Neutrophil (primary cell): Measurements from ENCODE around the gene SH3GL1.

ENCODE experiments used
- H3K27ac ChIP-seq: fragments of 200-600 bp; sonication (generic); 2 replicates; pipeline ENCODE4 v1.5.1; 2016; ENCODE audit warnings: mild to moderate bottlenecking, moderate library complexity
- H3K27me3 ChIP-seq: fragments of 200-600 bp; sonication (generic); 2 replicates; pipeline ENCODE4 v1.6.0; 2016; ENCODE audit warnings: mild to moderate bottlenecking
- H3K36me3 ChIP-seq: fragments of 200-600 bp; sonication (generic); 2 replicates; pipeline ENCODE4 v1.5.1; 2017
- H3K4me1 ChIP-seq, 2 experiments: fragments of 200-600 bp in 1 of 2; sonication (generic) in 1 of 2; 1 replicate in 1 of 2; 2 replicates in 1 of 2; pipeline versions ENCODE4 v1.5.1 to v1.6.1; 2013 to 2016; ENCODE audit warnings: low read depth in 1 of 2, low read length in 1 of 2, mild to moderate bottlenecking in 1 of 2, moderate library complexity in 1 of 2; ENCODE audit not compliant: control insufficient read depth in 1 of 2, insufficient read depth in 1 of 2
- H3K4me3 ChIP-seq, 2 experiments: fragments of 200-600 bp in 1 of 2; sonication (generic) in 1 of 2; 1 replicate in 1 of 2; 2 replicates in 1 of 2; pipeline ENCODE4 v1.5.1; 2013 to 2016; ENCODE audit warnings: low read depth in 1 of 2, low read length in 1 of 2, mild to moderate bottlenecking in 1 of 2, moderate library complexity in 1 of 2
- H3K9me3 ChIP-seq: fragments of 200-600 bp; sonication (generic); 2 replicates; pipeline ENCODE4 v1.5.1; 2016
- TF ChIP-seq, protein P1 (sequence below): fragments of 200-600 bp; sonication (generic); IDR thresholded peaks from 2 replicates; pipeline ENCODE4 v1.5.1; 2016; ENCODE audit warnings: antibody characterized with exemption

The SH3GL1 gene

DNA sequence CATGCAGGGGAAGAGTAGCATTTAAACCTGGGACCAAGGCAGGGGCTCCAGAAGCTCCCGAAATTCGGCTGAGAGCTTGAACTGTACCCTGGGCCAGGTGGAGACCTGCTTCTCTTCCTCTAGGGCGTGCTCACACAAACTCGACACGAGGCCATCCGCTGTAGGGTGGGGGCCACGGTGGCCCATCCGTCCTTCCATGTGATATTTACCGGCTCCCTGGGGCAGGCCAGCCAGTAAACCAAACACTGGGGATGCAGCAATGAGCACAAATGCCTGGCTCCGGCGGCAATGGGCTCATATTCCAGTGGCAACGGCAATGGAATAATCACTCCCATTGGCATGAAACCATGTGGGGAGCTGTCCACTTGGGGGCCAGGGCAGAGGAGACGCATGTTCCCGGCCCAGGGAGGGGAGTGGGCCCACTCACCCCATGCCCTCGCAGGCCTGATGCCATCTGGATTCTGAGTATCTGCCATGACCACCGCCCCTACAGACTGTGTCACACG lies 10.8 kb downstream of the SH3GL1 start:
- H3K27me3 ChIP-seq = no peaks in the 10 kb centered on the region
- H3K36me3 ChIP-seq = peaks cover 33% of the 10 kb centered on the region
- H3K4me3 ChIP-seq = peak overlapping the region in 1 of 2 experiments; percentile 10
- peak overlapping the region; percentile 83 for H3K27ac ChIP-seq
- no peaks in the 10 kb centered on the region for H3K9me3 ChIP-seq
- TF ChIP-seq, protein P1, sequence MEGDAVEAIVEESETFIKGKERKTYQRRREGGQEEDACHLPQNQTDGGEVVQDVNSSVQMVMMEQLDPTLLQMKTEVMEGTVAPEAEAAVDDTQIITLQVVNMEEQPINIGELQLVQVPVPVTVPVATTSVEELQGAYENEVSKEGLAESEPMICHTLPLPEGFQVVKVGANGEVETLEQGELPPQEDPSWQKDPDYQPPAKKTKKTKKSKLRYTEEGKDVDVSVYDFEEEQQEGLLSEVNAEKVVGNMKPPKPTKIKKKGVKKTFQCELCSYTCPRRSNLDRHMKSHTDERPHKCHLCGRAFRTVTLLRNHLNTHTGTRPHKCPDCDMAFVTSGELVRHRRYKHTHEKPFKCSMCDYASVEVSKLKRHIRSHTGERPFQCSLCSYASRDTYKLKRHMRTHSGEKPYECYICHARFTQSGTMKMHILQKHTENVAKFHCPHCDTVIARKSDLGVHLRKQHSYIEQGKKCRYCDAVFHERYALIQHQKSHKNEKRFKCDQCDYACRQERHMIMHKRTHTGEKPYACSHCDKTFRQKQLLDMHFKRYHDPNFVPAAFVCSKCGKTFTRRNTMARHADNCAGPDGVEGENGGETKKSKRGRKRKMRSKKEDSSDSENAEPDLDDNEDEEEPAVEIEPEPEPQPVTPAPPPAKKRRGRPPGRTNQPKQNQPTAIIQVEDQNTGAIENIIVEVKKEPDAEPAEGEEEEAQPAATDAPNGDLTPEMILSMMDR = no peak
- peaks cover 44 to 49% of the 10 kb centered on the region in 2 experiments for H3K4me1 ChIP-seq

DNA sequence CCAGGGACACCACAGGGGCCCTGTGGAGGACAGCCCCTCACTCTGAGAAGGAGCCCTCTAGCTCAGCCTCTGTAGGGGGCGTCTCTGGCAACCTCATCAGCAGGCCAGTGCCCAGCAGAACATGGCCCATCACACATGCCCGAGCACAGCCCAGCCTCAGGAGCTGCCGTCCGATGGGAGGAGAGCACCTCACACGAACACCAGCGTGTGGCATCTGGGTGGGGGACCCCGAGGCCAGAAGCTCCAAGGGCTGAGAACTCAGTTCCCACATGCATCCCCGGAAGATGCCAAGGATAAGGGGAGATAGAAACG lies 11.3 kb downstream of the SH3GL1 start:
- Histone ChIP-seq H3K36me3 (peaks cover 37% of the 10 kb centered on the region), H3K9me3 (no peaks in the 10 kb centered on the region), H3K4me3 (no peak overlapping the region), H3K4me1 (peaks cover 44 to 49% of the 10 kb centered on the region in 2 experiments), H3K27ac (peak overlapping the region; percentile 83), H3K27me3 (no peaks in the 10 kb centered on the region)
- TF ChIP-seq, protein P1 = no peak

DNA sequence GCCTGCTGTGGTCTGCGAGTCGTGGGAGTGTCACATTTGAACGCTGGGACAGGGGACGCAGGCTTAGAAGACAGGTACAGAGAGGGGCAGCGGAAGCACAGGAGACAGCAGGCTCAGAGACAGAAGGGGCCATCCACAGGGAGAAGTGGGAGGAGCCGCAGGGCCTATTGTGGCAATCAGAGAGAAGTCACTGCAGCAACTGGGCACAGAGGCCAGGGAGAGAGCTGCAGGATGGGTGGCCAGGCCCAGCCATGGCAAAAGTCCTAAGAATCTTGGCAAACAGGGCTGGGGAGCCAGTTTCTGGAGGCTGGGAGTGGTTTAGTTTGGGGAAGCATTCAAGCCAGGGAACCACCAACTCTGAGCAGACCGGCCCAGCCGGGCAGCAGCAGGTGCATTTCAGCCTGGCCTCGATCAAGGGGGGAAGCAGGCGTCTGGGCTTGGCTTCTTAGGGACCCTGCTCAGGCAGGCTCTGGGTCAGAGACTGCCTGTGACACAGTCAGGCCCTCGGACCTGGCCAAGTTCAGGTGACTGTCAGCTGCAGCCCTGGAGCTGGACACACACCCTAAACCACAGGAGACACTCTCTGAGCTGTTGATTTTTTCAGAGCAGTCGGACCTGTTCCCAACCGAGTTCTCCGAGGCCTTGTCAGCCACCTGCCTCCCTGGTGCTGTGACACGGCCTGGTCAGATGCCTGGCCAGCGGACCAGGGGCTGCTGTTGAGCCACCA lies 11.8 kb downstream of the SH3GL1 start:
- H3K4me3 ChIP-seq = no peak overlapping the region
- H3K9me3 ChIP-seq = no peaks in the 10 kb centered on the region
- peaks cover 42% of the 10 kb centered on the region for H3K36me3 ChIP-seq
- TF ChIP-seq, protein P1 = no peak
- no peaks in the 10 kb centered on the region for H3K27me3 ChIP-seq
- peaks cover 44 to 49% of the 10 kb centered on the region in 2 experiments for H3K4me1 ChIP-seq
- H3K27ac ChIP-seq = peak overlapping the region; percentile 83

DNA sequence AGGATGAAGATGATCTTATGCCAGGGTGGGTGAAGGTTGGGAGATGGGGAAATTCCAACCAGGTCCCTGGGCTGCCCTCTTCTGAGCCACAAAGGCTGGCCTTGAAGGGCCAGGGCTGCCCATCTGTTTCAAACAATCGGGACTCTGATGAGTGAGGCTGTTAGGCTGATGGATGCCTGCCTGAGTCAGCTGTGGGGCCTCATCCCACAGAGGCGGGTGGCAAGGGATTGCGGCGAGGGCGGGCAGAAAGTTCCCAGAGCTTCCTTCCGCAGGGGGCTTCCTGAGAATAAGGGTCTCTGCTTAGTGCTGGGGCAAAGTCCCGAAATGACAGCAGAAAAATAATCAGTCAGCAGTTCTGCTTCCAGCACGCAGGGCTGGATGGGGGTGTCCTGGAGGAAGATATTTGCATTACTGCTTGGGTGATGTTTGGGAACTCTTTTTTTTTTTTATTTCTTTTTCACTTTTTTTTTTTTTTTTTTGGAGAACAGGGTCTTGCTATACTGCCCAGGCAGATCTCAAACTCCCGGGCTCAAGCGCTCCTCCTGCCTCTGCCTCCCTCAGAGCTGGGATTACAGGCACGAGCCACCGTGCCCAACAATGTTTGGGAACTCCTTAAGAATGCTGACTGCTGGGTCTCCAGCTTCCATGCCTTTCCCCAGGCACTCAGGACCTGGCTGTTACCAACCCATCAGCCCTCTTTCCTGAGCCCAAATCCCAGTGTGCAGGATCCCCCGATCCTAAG lies 14.1 kb downstream of the SH3GL1 start:
- peak overlapping the region; percentile 16 for H3K27ac ChIP-seq
- H3K27me3 ChIP-seq = no peaks in the 10 kb centered on the region
- peaks cover 30 to 31% of the 10 kb centered on the region in 2 experiments for H3K4me1 ChIP-seq
- TF ChIP-seq, protein P1 = no peak
- H3K36me3 ChIP-seq = peaks cover 44% of the 10 kb centered on the region
- H3K9me3 ChIP-seq = no peaks in the 10 kb centered on the region
- no peak overlapping the region for H3K4me3 ChIP-seq

DNA sequence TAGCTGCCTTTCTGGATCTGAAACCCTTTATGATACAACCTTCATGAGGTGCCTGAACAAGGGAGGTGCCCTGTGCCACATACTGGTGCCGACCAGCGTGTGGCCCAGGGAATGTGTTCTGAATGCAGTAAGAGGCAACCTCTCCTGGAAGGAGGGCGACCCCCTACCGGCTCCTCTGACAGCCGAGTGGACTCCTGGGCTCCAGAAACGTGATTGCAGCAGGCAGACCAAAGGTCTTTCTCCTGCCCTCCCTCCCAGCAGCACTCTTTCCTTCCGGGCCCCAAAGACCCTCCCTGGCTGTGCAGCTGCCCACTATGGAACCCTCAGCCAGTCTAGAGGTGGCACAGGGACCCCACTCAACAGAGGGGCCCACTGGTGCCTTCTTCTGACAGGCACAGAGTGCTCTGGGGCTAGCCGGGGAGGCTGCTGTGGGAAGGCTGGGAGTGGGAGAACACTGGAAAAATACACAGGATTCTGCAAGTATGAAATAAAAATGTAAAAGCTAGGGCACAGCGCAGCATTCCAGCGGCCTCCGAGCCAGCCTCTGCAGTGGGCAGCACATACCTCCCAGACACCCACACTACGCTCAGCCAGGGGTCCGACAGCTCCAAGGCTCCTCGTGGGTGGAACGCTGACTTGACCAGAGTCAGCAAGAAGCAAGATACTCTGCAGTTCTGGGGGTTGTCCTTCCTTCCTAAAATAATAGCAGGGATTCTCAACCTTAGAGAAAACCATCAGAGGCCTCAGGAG lies 14.9 kb downstream of the SH3GL1 start:
- peaks cover 27 to 31% of the 10 kb centered on the region in 2 experiments for H3K4me1 ChIP-seq
- H3K36me3 ChIP-seq = peaks cover 44% of the 10 kb centered on the region
- H3K9me3 ChIP-seq = no peaks in the 10 kb centered on the region
- peak overlapping the region; percentile 27 for H3K27ac ChIP-seq
- no peak overlapping the region for H3K4me3 ChIP-seq
- H3K27me3 ChIP-seq = no peaks in the 10 kb centered on the region
- TF ChIP-seq, protein P1 = no peak
